Cardiac muscle cell (in vitro differentiated cells and primary cell): ENCODE data around the gene MNX1. TPM values are rescaled to one million over a fixed set of nuclear protein-coding genes. Genes with fewer than 3 reads are reported as not detected.

Experiments used
- DNase-seq, 2 donors: peaks; one replicate each; pipeline versions ENCODE4 v3.0.0 to v3.0.0-alpha.2; 2010 to 2017; ENCODE audit warnings: low read depth in 1 of 2, low spot score in 1 of 2
- H3K27ac ChIP-seq: fragments of 200-600 bp; sonication (generic); 2 replicates; pipeline ENCODE4 v1.5.1; 2016
- H3K27me3 ChIP-seq: fragments of 200-600 bp; sonication (generic); 2 replicates; pipeline ENCODE4 v1.6.0; 2016; ENCODE audit warnings: control low read depth
- H3K36me3 ChIP-seq: fragments of 200-600 bp; sonication (generic); 2 replicates; pipeline ENCODE4 v1.5.1; 2016; ENCODE audit warnings: control low read depth
- H3K4me1 ChIP-seq: fragments of 200-600 bp; sonication (generic); 2 replicates; pipeline ENCODE4 v1.8.1; 2017; ENCODE audit warnings: low read depth, mild to moderate bottlenecking, mixed run types
- H3K4me3 ChIP-seq: fragments of 200-600 bp; sonication (generic); 2 replicates; pipeline ENCODE4 v1.5.1; 2016; ENCODE audit warnings: mild to moderate bottlenecking
- H3K9me3 ChIP-seq: fragments of 200-600 bp; sonication (generic); 2 replicates; pipeline ENCODE4 v1.5.1; 2017; ENCODE audit warnings: low read depth, mild to moderate bottlenecking, control low read depth
- polyA plus RNA-seq: library from polyadenylated mRNA; unstranded; fragments of >200 nt; fragmentation: Nextera tagmentation; extraction: Ambion mirVana; gene quantifications from 2 replicates; pipeline ENCODE4 v1.2.1, GENCODE V29; 2016
- total RNA-seq: library from RNA; depleted of rRNA; stranded (reverse); fragments of >200 nt; gene quantifications from 2 replicates; pipeline ENCODE4 v1.2.3, GENCODE V29; 2016
- TF ChIP-seq, protein P1 (sequence below): IDR thresholded peaks from 2 replicates; pipeline ENCODE4 v1.5.1; 2012; ENCODE audit warnings: low read depth, mild to moderate bottlenecking, low read length

Gene MNX1
- total and polyA plus RNA-seq, 2 experiments from 2014 or later = 0.35 to 0.77 TPM

DNA sequence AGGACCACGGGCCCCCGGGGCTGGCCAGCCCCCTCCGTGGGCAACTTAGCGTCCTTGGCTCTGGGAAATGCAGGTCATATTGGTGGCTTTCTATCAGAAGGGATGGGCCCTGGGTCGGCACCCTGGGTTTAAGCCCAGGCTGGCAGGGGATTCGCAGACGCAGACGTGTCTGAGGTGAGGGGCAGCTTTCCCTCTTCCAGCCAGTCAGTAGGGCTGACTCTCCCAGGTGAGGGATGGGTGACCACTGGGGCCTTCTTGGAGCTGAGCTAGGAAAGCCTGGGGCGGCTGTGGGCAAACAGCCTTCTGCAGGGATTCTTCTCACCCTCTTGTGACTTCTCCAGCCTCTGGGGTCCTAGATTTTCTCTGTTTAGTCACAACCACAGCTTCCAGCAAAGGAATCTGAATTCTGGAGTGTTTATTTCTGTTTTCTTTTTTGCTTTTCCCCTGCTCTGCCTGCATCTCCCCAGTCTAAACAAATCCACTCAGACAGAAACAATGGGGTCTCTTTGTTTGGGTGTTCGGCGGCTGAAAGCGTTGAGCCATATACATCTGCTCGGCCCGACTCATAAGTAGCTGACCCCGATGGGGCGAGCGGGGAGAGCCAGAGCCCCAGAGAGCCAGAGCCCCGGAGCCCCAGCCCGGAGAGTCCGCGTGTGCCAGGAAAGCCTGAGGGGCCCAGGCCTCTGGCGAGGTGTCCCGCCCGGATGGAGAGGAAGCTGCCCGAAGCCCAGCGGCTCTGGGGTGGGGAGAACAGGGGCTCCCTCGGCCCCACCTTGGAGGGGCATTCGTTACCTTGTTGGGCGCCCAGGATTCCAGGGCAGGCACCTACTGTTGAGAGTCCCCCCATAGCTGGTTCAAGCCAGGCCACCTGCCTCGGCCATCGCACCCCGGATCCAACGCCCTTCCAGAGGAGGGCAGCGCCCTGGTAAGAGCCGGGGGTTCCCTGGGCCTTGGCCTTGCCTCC, 2.0 kb downstream of the MNX1 start:
- Histone ChIP-seq H3K36me3 (no peaks in the 10 kb centered on the region), H3K4me1 (peaks cover 8% of the 10 kb centered on the region), H3K27ac (no peak overlapping the region), H3K4me3 (no peak overlapping the region), H3K9me3 (no peaks in the 10 kb centered on the region), H3K27me3 (peaks cover 96% of the 10 kb centered on the region)
- TF ChIP-seq, protein P1, sequence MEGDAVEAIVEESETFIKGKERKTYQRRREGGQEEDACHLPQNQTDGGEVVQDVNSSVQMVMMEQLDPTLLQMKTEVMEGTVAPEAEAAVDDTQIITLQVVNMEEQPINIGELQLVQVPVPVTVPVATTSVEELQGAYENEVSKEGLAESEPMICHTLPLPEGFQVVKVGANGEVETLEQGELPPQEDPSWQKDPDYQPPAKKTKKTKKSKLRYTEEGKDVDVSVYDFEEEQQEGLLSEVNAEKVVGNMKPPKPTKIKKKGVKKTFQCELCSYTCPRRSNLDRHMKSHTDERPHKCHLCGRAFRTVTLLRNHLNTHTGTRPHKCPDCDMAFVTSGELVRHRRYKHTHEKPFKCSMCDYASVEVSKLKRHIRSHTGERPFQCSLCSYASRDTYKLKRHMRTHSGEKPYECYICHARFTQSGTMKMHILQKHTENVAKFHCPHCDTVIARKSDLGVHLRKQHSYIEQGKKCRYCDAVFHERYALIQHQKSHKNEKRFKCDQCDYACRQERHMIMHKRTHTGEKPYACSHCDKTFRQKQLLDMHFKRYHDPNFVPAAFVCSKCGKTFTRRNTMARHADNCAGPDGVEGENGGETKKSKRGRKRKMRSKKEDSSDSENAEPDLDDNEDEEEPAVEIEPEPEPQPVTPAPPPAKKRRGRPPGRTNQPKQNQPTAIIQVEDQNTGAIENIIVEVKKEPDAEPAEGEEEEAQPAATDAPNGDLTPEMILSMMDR = no peak
- DNase-seq = no peak

GRCh38 chr7:157007470-157008066, 2.9 kb downstream of the MNX1 start:
- no peaks in the 10 kb centered on the region for H3K36me3 ChIP-seq
- DNase-seq = no peak
- no peaks in the 10 kb centered on the region for H3K9me3 ChIP-seq
- no peak overlapping the region for H3K27ac ChIP-seq
- no peak overlapping the region for H3K4me3 ChIP-seq
- peaks cover 13% of the 10 kb centered on the region for H3K4me1 ChIP-seq
- TF ChIP-seq, protein P1 = no peak
- peaks cover 96% of the 10 kb centered on the region for H3K27me3 ChIP-seq

GRCh38 chr7:157006829-157007469, 3.5 kb downstream of the MNX1 start:
- Histone ChIP-seq H3K9me3 (no peaks in the 10 kb centered on the region), H3K4me3 (no peak overlapping the region), H3K36me3 (no peaks in the 10 kb centered on the region), H3K27me3 (peaks cover 96% of the 10 kb centered on the region), H3K27ac (no peak overlapping the region), H3K4me1 (peaks cover 13% of the 10 kb centered on the region)
- TF ChIP-seq, protein P1 = no peak
- no peak for DNase-seq

GRCh38 chr7:157006205-157006747, 4.2 kb downstream of the MNX1 start:
- DNase-seq = no peak
- no peak overlapping the region for H3K4me3 ChIP-seq
- peaks cover 13% of the 10 kb centered on the region for H3K4me1 ChIP-seq
- H3K27me3 ChIP-seq = peaks cover 96% of the 10 kb centered on the region
- H3K36me3 ChIP-seq = no peaks in the 10 kb centered on the region
- TF ChIP-seq, protein P1 = no peak
- H3K9me3 ChIP-seq = no peaks in the 10 kb centered on the region
- H3K27ac ChIP-seq = no peak overlapping the region

DNA sequence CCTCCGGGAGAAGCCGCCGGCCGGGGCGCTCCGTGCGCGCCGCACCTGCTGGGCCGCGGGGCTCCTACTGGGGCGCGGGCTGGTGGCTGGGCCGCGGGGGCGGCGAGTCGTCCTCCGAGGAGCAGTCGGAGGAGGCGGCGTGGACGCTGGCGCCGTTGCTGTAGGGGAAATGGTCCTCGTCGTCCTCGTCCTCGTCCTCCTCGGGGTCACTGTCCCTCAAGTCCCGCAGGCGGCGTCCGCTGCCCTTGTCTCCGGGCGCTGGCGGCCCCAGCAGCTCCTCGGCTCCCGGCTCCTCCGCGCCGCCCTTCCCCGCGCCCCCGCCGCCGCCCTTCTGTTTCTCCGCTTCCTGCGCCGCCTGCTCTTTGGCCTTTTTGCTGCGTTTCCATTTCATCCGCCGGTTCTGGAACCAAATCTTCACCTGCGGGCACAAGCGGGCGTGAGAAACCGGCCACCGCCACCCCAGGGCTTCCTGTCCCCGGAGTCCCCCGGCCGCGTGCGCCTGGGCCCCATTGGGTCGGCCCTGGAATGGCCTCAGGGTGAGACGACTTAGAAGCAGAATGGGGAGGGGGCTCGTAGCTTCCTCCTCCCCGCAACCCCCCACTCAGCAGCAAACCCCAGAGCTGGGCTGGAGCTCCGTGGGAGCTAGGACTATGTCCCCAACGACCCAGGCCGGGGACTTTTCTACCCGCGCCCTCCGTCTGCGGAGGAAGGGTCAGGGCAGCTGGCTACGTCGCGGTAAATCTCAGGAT, 4.8 kb downstream of the MNX1 start:
- H3K27me3 ChIP-seq = peaks cover 96% of the 10 kb centered on the region
- no peak overlapping the region for H3K4me3 ChIP-seq
- no peaks in the 10 kb centered on the region for H3K36me3 ChIP-seq
- TF ChIP-seq, protein P1 = no peak
- peaks cover 13% of the 10 kb centered on the region for H3K4me1 ChIP-seq
- DNase-seq = no peak
- H3K9me3 ChIP-seq = no peaks in the 10 kb centered on the region
- no peak overlapping the region for H3K27ac ChIP-seq
